ENCODE results near the gene CDH16. TPM values are rescaled to one million over a fixed set of nuclear protein-coding genes. Genes with fewer than 3 reads are reported as not detected.
A peak's percentile ranks its signal among the peaks of the same experiment; 100 is the strongest.

CDH16 gene
- total and polyA plus RNA-seq, 2 of the 13 experiments (the other 11 are each of a cell fraction or from before 2014, with no cell fraction given) = 2.7 to 3.9 TPM

- TF ChIP-seq ZNF550 (CRISPR knock-in tag; IDR thresholded peaks at IDR 0.05; ENCODE audit: borderline replicate concordance) (no peak), ATF2 (CRISPR knock-in tag; IDR thresholded peaks at IDR 0.05) (no peak), MXD3 (CRISPR knock-in tag; IDR thresholded peaks at IDR 0.05) (no peak), PHF20 (CRISPR knock-in tag; IDR thresholded peaks at IDR 0.05) (no peak), SP4 (CRISPR knock-in tag; IDR thresholded peaks at IDR 0.05) (no peak; the same call in 1 of the 2 replicates), GRHL1 (CRISPR knock-in tag; conservative IDR thresholded peaks at IDR 0.05) (no peak), ZNF563 (CRISPR knock-in tag; IDR thresholded peaks at IDR 0.05) (peak; percentile 13; the same call in 1 of the 2 replicates), ZNF207 (IDR thresholded peaks at IDR 0.05; ENCODE audit: borderline replicate concordance) (no peak), ZNF839 (CRISPR knock-in tag; IDR thresholded peaks at IDR 0.05; ENCODE audit: borderline replicate concordance) (no peak), ZNF407 (CRISPR knock-in tag; IDR thresholded peaks at IDR 0.05; ENCODE audit: not compliant biosample characterization) (no peak), IRF1 (CRISPR knock-in tag; IDR thresholded peaks at IDR 0.05; ENCODE audit: low read depth) (no peak), BRCA1 (CRISPR knock-in tag; IDR thresholded peaks at IDR 0.05) (no peak), ZNF263 (CRISPR knock-in tag; IDR thresholded peaks at IDR 0.05) (no peak), ZNF788 (CRISPR knock-in tag; IDR thresholded peaks at IDR 0.05; ENCODE audit: borderline replicate concordance) (0 out of 2 replicates have a peak, but pooled peaks have one; percentile 12), ZMYM4 (CRISPR knock-in tag; IDR thresholded peaks at IDR 0.05) (no peak), MTF2 (CRISPR knock-in tag; IDR thresholded peaks at IDR 0.05; ENCODE audit: borderline replicate concordance) (no peak)
Measured at GRCh38 chr16:66904846-66905632, 13.6 kb downstream of the CDH16 start (continued).

Data from HepG2 (cell line).